ENCODE measurements around the gene SLC6A9. TPM values are rescaled to one million over a fixed set of nuclear protein-coding genes. Genes with fewer than 3 reads are reported as not detected.

The SLC6A9 gene
- polyA plus RNA-seq, 3 donors, result not detected

DNA sequence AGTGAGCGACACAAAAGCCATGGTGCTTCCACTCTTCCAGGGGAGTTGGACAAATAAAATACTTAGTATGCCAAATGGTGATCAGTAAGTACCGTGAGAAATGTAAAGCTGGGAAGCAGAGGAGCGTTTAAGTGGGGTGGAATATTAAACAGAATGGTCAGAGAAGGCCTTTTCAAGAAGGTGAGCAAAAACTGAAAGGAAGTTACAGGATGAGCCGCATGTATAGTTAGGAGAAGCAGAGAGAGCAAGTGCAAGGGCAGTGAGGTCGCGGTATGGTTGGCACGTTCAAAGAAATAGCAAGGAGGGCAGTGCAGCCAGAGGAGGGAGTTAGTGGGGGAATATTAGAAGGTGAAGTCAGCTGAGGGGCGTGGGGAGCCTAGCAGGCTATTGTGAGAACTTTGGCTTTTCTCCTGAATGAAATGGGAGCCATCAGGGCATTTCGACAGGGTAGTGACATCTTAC, 57.2 kb downstream of the SLC6A9 start:
- Histone ChIP-seq H3K79me2 (ENCODE audit: insufficient read depth, low read length) (peaks cover 48% of the 10 kb centered on the region), H2AFZ (ENCODE audit: insufficient read depth, low read depth, low read length, poor library complexity, severe bottlenecking) (peak overlapping the region; percentile 99), H3K9ac (ENCODE audit: insufficient read depth, low read length, poor library complexity, severe bottlenecking) (peak overlapping the region; percentile 100), H3K4me3 (replicated peaks in 1 of 3; ENCODE audit: low read depth in 2 of 3, low read length in 3 of 3) (peak overlapping the region; percentile 86 to 98 (median 97)), H3K9me3 (replicated peaks in 1 of 2; ENCODE audit: control insufficient read depth in 1 of 2, insufficient read depth in 1 of 2, low read length in 2 of 2) (no peaks in the 10 kb centered on the region), H3K4me2 (replicated peaks; ENCODE audit: extremely low read depth, low read length, poor library complexity, severe bottlenecking) (peak overlapping the region; percentile 79), H3K36me3 (replicated peaks in 1 of 2; ENCODE audit: control insufficient read depth in 1 of 2, insufficient read depth in 2 of 2, low read length in 2 of 2) (peaks cover 25 to 37% of the 10 kb centered on the region in 2 donors), H3K27me3 (ENCODE audit: control insufficient read depth in 2 of 2, insufficient read depth in 2 of 2, low read length in 2 of 2) (no peaks in the 10 kb centered on the region), H4K20me1 (ENCODE audit: insufficient read depth, low read length) (peaks cover 41% of the 10 kb centered on the region), H3K4me1 (ENCODE audit: control insufficient read depth in 1 of 2, insufficient read depth in 2 of 2, low read length in 2 of 2) (peaks cover 48 to 61% of the 10 kb centered on the region in 2 donors), H3K27ac (ENCODE audit: low read depth in 1 of 2, low read length in 2 of 2) (peak overlapping the region; percentile 24 to 99)
- DNase-seq, result no peak
- H3K36me3 Mint-ChIP-seq, result peaks cover 35 to 42% of the 10 kb centered on the region in 2 donors
- whole genome bisulfite sequencing (ENCODE audit: insufficient coverage), result 36% methylated on average over 9 of the region's 9 CpGs
- H3K4me3 Mint-ChIP-seq, result peak overlapping the region; percentile 98 to 99
- H3K9me3 Mint-ChIP-seq, result peaks cover 0 to 1% (median 0%) of the 10 kb centered on the region in 7 donors
- intact Hi-C loops (cut with micrococcal nuclease), result loop anchor here (1.0 to 10.0 kb wide), 4 partner anchors 27 to 381 kb away; partner anchors contain the start of genes IPO13 (in 2 of the 2), ERI3 (in 1 of the 2) and KDM4A (in 1 of the 2)
- peaks cover 56% of the 10 kb centered on the region for H3K4me1 Mint-ChIP-seq
- H3K27me3 Mint-ChIP-seq (ENCODE audit: low read depth in 3 of 3), result peaks cover 2 to 8% (median 2%) of the 10 kb centered on the region in 3 donors
- peak overlapping the region; percentile 95 to 97 (median 96) for H3K27ac Mint-ChIP-seq
- TF ChIP-seq, protein P1, sequence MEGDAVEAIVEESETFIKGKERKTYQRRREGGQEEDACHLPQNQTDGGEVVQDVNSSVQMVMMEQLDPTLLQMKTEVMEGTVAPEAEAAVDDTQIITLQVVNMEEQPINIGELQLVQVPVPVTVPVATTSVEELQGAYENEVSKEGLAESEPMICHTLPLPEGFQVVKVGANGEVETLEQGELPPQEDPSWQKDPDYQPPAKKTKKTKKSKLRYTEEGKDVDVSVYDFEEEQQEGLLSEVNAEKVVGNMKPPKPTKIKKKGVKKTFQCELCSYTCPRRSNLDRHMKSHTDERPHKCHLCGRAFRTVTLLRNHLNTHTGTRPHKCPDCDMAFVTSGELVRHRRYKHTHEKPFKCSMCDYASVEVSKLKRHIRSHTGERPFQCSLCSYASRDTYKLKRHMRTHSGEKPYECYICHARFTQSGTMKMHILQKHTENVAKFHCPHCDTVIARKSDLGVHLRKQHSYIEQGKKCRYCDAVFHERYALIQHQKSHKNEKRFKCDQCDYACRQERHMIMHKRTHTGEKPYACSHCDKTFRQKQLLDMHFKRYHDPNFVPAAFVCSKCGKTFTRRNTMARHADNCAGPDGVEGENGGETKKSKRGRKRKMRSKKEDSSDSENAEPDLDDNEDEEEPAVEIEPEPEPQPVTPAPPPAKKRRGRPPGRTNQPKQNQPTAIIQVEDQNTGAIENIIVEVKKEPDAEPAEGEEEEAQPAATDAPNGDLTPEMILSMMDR (IDR thresholded peaks at IDR 0.05), result no peak

DNA sequence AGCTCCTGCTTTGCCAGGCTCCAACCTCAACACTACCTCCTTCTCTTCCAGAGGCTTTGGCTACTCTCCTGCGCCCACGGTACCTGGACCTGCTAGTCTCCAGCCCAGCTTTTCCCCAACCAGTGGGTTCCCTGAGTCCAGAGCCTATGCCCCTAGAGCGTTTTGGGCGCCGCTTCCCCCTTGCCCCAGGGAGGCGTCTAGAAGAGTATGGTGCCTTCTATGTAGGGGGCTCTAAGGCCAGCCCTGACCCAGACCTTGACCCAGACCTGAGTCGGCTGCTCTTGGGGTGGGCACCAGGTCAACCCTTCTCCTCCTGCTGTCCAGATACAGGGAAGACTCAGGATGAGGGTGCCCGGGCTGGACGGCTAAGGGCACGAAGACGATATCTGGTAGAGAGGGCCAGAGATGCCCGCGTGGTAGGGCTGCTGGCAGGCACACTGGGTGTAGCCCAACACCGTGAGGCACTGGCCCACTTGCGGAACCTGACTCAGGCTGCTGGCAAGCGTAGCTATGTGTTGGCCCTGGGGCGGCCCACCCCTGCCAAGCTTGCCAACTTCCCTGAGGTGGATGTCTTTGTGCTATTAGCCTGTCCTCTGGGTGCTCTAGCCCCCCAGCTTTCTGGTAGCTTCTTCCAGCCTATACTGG, 59.8 kb downstream of the SLC6A9 start:
- no peaks in the 10 kb centered on the region for H3K9me3 ChIP-seq (replicated peaks in 1 of 2; ENCODE audit: control insufficient read depth in 1 of 2, insufficient read depth in 1 of 2, low read length in 2 of 2)
- H4K20me1 ChIP-seq (ENCODE audit: insufficient read depth, low read length), result peaks cover 16% of the 10 kb centered on the region
- WGBS (ENCODE audit: insufficient coverage), result 100% methylated on average over 13 of the region's 17 CpGs
- no peak overlapping the region for H3K27ac ChIP-seq (ENCODE audit: low read depth in 1 of 2, low read length in 2 of 2)
- peaks cover 32% of the 10 kb centered on the region for H3K4me1 Mint-ChIP-seq
- H3K4me3 Mint-ChIP-seq, result no peak overlapping the region
- no peak overlapping the region for H3K4me2 ChIP-seq (replicated peaks; ENCODE audit: extremely low read depth, low read length, poor library complexity, severe bottlenecking)
- peak overlapping the region in 1 of 7 donors; percentile 41 for H3K27ac Mint-ChIP-seq
- H3K27me3 Mint-ChIP-seq (ENCODE audit: low read depth in 3 of 3), result peaks cover 0 to 3% (median 1%) of the 10 kb centered on the region in 3 donors
- no peaks in the 10 kb centered on the region for H3K27me3 ChIP-seq (ENCODE audit: control insufficient read depth in 2 of 2, insufficient read depth in 2 of 2, low read length in 2 of 2)
- TF ChIP-seq, protein P1 (IDR thresholded peaks at IDR 0.05), result no peak
- peaks cover 26 to 36% of the 10 kb centered on the region in 2 donors for H3K4me1 ChIP-seq (ENCODE audit: control insufficient read depth in 1 of 2, insufficient read depth in 2 of 2, low read length in 2 of 2)
- H3K4me3 ChIP-seq (replicated peaks in 1 of 3; ENCODE audit: low read depth in 2 of 3, low read length in 3 of 3), result no peak overlapping the region
- peaks cover 12 to 30% of the 10 kb centered on the region in 2 donors for H3K36me3 ChIP-seq (replicated peaks in 1 of 2; ENCODE audit: control insufficient read depth in 1 of 2, insufficient read depth in 2 of 2, low read length in 2 of 2)
- H2AFZ ChIP-seq (ENCODE audit: insufficient read depth, low read depth, low read length, poor library complexity, severe bottlenecking), result no peak overlapping the region
- H3K36me3 Mint-ChIP-seq, result peaks cover 27 to 36% of the 10 kb centered on the region in 2 donors
- intact Hi-C loops (cut with micrococcal nuclease), result loop anchor here in 1 of 2 donors (10.0 kb wide), 2 partner anchors 317 to 383 kb away; partner anchors contain the start of genes ERI3 and KDM4A
- no peak for DNase-seq
- H3K9me3 Mint-ChIP-seq, result no peaks in the 10 kb centered on the region
- peaks cover 30% of the 10 kb centered on the region for H3K79me2 ChIP-seq (ENCODE audit: insufficient read depth, low read length)
- H3K9ac ChIP-seq (ENCODE audit: insufficient read depth, low read length, poor library complexity, severe bottlenecking), result no peak overlapping the region

Data from CD14-positive monocyte (primary cell).